ENCODE results near the gene SESN1. TPM values are rescaled to one million over a fixed set of nuclear protein-coding genes. Genes with fewer than 3 reads are reported as not detected.

Gene SESN1
- total RNA-seq, 1 experiment from 2014 or later: 30.2 TPM

- no peak for TF ChIP-seq ERG (CRISPR knock-in tag; IDR thresholded peaks at IDR 0.05)
Measured at GRCh38 chr6:109002051-109002697, 92.5 kb downstream of the SESN1 start (continued).

GRCh38 chr6:109001291-109001894 is 93.3 kb downstream of the SESN1 start:
- DNase-seq (ENCODE audit: low spot score) (no peak), ATAC-seq (no peak)
- H3K4me1 Mint-ChIP-seq: peaks cover 12% of the 10 kb centered on the region
- ChIA-PET POLR2A (no interaction called here), CTCF (no interaction called here)
- H3K36me3 Mint-ChIP-seq: peaks cover 25% of the 10 kb centered on the region
- no peak for TF ChIP-seq FOXJ3 (CRISPR knock-in tag; IDR thresholded peaks at IDR 0.05; ENCODE audit: borderline replicate concordance)
- TF ChIP-seq ZMAT4 (CRISPR knock-in tag; IDR thresholded peaks at IDR 0.05): no peak
- TF ChIP-seq CDX4 (CRISPR knock-in tag; IDR thresholded peaks at IDR 0.05; ENCODE audit: borderline replicate concordance): no peak
- no peak for TF ChIP-seq FOXP4 (CRISPR knock-in tag; IDR thresholded peaks at IDR 0.05)
- no peak for TF ChIP-seq ZNF532 (CRISPR knock-in tag; IDR thresholded peaks at IDR 0.05; ENCODE audit: borderline replicate concordance)
- TF ChIP-seq GTF2I (CRISPR knock-in tag; conservative IDR thresholded peaks at IDR 0.05): no peak
- TF ChIP-seq GABPB1 (CRISPR knock-in tag; IDR thresholded peaks at IDR 0.05): no peak
- no peak for TF ChIP-seq TP53 (CRISPR knock-in tag; IDR thresholded peaks at IDR 0.05)
- TF ChIP-seq NR3C1 (CRISPR knock-in tag; conservative IDR thresholded peaks at IDR 0.05; ENCODE audit: low read depth): no peak
- TF ChIP-seq CREM (CRISPR knock-in tag; IDR thresholded peaks at IDR 0.05): no peak
- TF ChIP-seq ZNF317 (CRISPR knock-in tag; IDR thresholded peaks at IDR 0.05; ENCODE audit: borderline replicate concordance, low read depth): no peak
- no peak for TF ChIP-seq ESRRA (CRISPR knock-in tag; IDR thresholded peaks at IDR 0.05; ENCODE audit: borderline replicate concordance)
- TF ChIP-seq STAT6 (CRISPR knock-in tag; conservative IDR thresholded peaks at IDR 0.05; ENCODE audit: low read depth): no peak
- TF ChIP-seq ZNF396 (CRISPR knock-in tag; IDR thresholded peaks at IDR 0.05; ENCODE audit: borderline replicate concordance): no peak
- no peak for TF ChIP-seq ZNF263 (CRISPR knock-in tag; IDR thresholded peaks at IDR 0.05; ENCODE audit: low read depth)
- no peak for TF ChIP-seq PREB (CRISPR knock-in tag; IDR thresholded peaks at IDR 0.05; ENCODE audit: borderline replicate concordance)
- no peak for TF ChIP-seq ZNF219 (CRISPR knock-in tag; IDR thresholded peaks at IDR 0.05; ENCODE audit: borderline replicate concordance)
- no peak overlapping the region for H3K4me3 Mint-ChIP-seq
- no peaks in the 10 kb centered on the region for H3K9me3 Mint-ChIP-seq
- no peaks in the 10 kb centered on the region for H3K27me3 Mint-ChIP-seq (ENCODE audit: low read depth)
- H3K27ac Mint-ChIP-seq: no peak overlapping the region
